GM21786 (cell line): ENCODE measurements around the gene RAB40C.

Source experiments
- ATAC-seq: cut with Tn5 transposase; IDR thresholded peaks from one replicate; pipeline ENCODE4 v1.9.1; 2021; ENCODE audit not compliant: unreplicated experiment

RAB40C gene

DNA sequence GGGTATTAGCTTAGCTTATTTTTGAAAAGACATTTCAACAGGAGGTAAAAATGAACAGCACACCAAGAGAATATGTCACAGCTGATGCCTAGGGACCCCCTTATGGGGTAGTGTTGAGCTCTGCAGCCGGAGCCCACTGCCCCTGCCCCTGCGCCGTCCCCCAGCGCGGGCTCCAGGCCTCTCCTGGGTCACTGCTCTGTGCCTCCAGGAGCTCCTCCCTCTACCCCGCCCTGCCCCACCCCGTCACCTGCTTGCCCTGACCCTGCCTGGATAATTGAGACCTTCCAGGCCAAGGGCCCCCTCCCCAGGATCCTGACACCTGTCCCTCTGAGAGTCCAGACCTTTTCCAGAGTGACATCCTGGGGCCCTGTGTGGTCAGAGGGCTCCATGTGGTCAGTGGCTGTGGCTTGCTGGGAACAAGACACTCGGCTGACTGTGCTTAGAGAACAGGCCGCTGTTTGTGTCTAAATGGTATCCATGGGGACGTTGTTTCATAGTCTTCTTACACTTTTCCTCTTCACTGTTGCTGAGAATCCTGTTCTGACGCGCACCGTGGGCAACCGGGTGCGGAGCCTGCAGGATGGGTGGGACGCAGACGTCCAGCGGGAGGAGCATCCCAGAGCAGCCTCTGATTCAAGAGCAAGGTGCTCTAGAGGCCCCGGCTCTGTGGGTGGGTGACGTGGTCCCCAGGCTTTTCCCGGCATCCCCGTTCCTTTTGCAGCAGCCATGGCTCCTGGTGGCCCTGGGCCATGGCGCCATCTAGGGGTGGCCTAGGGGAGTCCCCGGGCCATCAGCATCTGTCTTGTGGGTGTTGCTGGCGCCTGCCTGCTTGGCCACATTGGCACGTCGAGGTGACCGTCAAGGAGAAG, 20.9 kb downstream of the RAB40C start:
- no peak for ATAC-seq

DNA sequence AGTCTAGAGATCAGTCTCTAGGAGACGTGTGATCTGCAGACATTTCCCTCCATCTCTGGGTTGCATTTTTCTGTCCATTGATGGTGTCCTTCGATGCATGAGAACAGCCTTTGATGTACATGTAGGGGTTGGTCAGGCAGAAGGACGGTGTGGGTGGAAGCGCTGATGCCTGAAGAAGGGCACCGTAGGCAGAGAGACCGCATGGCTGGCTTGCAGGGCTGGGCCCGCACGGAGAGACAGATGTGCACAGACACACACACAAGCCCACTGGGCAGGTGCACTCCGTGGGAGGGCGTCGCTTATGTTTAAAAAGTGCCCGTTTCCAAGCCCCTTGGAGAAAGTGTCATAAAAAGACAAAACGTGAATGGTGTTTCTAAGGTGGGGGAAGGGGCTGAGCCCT, 25.3 kb downstream of the RAB40C start:
- ATAC-seq, result no peak

DNA sequence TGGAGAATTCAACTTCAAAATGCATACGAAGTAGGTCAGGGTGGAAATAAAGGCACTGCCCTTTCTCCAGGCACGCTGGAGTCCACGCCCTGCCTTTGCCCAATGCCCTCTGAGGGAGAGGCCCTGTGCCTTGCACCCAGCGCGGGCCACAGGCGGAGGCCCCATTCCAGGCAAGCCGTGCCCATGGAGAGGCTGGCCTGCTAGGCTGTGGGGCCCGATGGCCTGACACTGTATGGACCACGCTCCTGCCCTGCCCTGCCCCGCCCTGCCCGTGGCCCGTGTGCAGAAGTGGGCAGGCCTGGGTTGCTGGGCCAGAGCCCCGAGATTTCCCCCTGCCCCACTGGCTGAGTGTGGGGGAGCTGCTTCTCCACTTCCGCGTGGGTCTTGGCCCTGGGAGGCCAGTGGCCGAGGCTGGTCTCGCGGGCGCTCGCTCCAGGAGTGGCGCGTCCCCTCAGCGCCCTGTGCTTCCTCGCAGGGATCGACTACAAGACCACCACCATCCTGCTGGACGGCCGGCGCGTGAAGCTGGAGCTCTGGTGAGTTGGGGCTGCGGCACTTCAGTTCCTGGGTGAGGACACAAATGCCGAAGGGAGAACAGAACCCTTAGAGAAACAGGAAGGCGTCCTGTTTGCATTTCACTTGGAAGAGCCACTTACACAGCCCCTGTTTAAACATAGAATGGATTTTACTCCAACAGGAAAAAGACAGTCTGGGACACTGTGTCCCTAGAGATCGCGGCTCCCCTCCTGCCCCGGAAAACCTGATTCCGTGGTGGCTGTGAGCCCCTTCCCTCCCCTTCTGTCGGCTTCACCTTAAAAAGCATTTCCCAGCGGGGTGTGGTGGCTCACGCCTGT, 27.1 kb downstream of the RAB40C start:
- ATAC-seq, result no peak

GRCh38 chr16:617855-618254, 28.0 kb downstream of the RAB40C start:
- ATAC-seq, result no peak

GRCh38 chr16:619476-620100, 29.7 kb downstream of the RAB40C start:
- no peak for ATAC-seq

DNA sequence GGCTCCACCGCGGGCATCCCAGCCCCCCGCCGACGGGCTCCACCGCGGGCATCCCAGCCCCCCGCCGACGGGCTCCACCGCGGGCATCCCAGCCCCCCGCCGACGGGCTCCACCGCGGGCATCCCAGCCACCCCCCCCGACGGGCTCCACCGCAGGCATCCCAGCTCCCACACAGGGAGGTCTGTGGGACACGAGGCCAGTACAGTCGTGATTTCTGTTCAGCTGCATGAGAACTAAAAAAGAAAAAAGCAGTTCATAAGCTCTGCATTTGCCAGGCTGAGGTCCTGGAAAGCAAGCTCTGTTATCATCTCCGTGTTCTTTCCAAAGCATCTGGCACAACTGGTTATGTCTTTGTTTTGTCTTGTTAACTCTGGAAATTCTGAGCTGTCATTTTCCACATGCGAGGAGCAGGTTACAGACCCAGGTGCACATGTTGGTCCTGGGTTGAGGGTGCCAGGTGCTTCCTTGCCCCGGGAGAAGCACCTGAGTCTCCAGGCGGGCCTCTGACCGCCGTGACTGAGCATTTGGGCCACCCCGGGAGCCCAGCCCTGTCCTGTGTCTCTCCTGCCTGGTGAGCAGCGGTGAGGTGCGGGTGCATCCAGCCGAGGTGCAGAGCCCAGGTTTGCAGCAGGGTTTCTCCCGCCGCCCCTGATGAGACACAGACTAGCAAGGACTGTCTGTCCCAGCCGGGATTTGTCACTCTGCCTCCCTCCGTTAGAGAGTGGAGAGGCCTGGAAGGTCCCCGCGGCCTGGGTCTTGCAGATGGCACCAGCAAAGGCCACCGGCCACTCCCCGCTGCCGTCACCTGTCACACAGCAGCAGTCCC, 31.0 kb downstream of the RAB40C start:
- ATAC-seq, result no peak

- ATAC-seq, result no peak
Observed at GRCh38 chr16:621526-622105, 31.8 kb downstream of the RAB40C start.

DNA sequence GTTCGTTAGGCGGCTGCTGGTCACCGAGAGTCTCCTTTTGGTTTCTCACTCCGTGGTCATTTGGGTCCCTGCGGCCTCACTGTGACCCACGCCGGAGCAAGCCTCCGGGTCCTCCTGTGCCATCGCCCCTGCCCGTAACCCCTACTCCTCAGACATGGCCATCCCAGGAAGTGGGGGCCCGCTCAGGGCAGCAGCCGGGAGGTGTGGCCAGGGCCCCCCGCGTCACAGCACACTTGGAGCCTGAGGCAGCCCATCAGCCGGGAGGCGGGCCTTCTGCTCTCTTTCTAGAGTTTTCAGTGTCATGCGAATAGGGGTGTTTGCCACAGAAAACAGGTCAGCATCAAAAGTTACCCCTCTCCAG, 33.0 kb downstream of the RAB40C start:
- no peak for ATAC-seq

- no peak for ATAC-seq
Observed at GRCh38 chr16:624526-625070, 34.7 kb downstream of the RAB40C start.

DNA sequence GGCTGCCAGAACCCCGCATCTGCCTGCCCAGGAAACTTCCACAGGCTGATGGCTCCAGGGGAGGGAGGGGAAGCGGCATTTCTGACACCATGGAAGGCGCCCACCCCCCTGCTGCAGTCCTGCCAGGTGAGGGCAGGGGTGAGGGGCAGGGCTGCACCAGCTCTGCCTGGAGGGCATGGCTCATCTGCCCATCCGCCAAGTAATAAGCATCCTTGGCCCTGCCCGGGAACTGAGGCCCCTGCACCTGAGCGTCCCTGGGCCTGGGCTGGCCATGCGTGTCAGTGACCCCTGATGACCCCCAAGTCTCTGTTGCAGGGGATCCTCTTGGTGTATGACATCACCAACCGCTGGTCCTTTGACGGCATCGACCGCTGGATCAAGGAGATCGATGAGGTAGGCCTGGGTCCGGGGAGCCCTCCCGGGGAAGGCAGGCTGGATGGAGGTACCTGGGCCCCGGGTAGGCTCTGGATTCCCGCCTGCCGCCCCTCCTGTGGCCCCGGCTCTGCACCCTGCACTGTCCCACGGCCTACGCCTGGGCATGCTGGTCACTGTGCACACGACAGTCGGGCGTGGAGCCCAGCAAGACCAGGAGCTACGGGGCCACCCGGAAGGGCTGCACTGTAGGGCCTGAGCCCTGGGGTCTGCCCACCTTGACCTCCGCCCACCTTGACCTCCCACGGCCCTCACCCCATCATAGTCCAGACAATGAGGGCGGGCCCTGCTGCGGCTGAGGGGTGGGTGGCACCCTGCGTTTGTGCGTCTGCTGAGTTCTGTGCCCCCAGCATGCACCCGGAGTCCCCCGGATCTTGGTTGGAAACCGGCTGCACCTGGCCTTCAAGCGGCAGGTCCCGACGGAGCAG, 35.5 kb downstream of the RAB40C start:
- ATAC-seq, result no peak

GRCh38 chr16:625977-626765, 36.3 kb downstream of the RAB40C start:
- ATAC-seq, result no peak

GRCh38 chr16:626787-627453, 37.1 kb downstream of the RAB40C start:
- ATAC-seq, result no peak

DNA sequence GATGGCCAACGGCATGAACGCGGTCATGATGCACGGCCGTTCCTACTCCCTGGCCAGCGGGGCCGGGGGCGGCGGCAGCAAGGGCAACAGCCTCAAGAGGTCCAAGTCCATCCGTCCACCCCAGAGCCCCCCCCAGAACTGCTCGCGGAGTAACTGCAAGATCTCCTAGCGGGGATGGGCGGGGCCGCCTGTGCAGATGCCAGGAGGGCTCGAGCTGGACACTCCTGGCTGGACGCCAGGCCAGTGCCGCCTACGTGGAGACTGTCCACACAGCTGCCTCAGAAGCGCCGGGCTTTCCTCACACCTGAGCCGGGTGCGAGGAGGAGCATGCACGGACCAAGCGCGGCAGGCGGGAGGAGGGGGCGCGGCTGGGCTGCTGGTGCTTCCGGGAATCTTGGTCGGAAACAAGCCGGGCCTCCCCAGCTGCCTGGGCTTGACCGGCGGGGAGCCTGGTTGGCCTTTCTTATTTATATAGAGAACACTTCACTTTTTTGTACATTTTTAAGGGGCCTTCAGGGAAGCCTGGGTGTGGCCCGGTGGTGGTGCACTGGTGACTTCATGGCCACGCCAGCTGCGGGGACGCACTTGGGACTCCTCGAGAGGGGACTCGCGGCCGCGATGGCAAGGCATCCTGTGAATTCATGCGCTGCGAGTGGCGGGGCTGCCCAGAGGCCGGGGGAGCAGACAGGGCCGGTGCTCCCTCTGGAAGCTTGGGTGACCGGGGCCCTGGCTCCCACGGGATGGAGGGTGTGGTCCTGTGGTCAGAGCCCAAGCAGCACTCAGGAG, 37.8 kb downstream of the RAB40C start:
- no peak for ATAC-seq

DNA sequence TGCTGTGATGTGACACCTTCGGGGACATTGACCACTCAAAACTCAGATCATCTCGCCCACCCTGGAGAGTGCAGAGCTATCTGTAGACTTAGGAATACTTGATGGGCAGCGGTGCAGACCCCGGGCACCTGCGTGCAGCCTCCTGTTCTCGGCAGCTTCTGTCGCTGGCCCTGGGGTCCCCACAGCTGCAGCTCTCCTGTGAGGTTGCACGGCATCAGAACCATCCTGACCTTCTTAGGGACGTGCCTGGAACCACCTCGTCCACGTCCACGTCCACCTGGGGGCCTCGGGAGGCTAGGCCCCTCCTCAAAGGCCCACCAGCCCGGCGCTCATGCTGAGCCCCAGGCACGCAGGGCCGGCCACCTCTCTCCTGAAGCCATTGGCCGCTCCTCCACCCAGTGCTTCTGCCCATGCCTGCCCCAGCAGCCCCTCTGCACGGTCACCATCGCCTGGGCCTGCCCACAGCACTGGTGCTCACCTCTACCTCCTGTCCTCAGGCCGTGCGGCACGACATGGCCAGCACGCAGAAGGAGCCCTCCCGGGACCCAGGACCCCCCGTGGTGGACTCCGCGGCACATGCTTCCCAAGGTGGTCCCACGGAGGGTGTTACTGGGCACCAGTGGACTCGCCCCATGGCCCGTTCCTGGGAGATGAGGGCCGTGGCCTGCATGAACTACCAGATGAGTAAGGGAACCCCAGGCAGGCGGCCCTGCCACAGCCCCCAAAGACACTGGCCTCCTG, 38.6 kb downstream of the RAB40C start:
- no peak for ATAC-seq

DNA sequence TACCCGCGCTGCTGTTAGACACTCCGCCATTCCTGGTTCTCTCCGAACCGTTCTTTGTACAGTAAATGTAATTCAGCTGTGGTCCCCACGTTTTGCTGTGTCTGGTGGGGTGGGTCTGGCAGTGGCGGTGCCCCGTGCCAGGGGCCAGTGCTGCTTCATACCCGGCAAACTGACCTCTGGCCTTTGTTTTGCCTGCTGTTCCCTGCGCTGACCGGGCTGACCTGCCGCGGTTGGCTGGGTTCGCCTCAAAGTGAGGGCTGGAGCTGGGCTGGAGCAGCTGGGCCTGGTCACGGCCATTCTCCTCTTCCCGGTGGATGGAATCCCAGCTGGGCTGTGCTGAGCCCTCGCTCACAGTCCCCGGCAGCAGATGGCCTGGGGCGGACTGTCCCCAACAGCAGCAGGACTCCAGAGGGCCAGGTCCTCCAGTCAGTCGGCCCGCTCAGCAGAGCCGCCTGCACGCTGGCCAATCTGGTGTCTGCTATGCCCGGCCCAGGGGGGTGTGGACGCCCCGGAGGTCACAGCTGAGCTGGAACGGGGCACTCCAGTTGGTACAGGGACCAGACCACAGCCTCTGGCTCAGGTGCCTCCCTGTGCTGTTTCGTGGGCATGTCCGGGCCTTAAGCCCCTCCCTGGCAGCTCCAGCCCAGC, 39.4 kb downstream of the RAB40C start:
- no peak for ATAC-seq

GRCh38 chr16:629833-630248, 40.0 kb downstream of the RAB40C start:
- ATAC-seq, result no peak
